NCI-H2081 treated with DMSO at 0.1 percent for 48 hours (cell line): ENCODE results near the gene SLC66A2.

Experiments used
- DNase-seq: peaks from one replicate; lab custom pipeline; 2025; lab: John Stamatoyannopoulos, UW

Gene SLC66A2

GRCh38 chr18:79903071-79903635, 48.3 kb downstream of the SLC66A2 start:
- DNase-seq, result no peak

GRCh38 chr18:79902640-79903039, 48.8 kb downstream of the SLC66A2 start:
- no peak for DNase-seq

GRCh38 chr18:79902075-79902474, 49.4 kb downstream of the SLC66A2 start:
- DNase-seq, result no peak

GRCh38 chr18:79901665-79902064, 49.8 kb downstream of the SLC66A2 start:
- DNase-seq, result no peak

GRCh38 chr18:79900610-79901570, 50.6 kb downstream of the SLC66A2 start:
- DNase-seq, result no peak

- no peak for DNase-seq
Observed at GRCh38 chr18:79899609-79900445, 51.6 kb downstream of the SLC66A2 start.

GRCh38 chr18:79898952-79899608, 52.4 kb downstream of the SLC66A2 start:
- DNase-seq, result no peak

GRCh38 chr18:79897940-79898625, 53.4 kb downstream of the SLC66A2 start:
- no peak for DNase-seq

GRCh38 chr18:79896738-79897137, 54.7 kb downstream of the SLC66A2 start:
- DNase-seq, result no peak

- no peak for DNase-seq
Observed at GRCh38 chr18:79890674-79891073, 60.8 kb downstream of the SLC66A2 start.

- no peak for DNase-seq
Observed at GRCh38 chr18:79889569-79889968, 61.9 kb downstream of the SLC66A2 start.

- no peak for DNase-seq
Observed at GRCh38 chr18:79888016-79888415, 63.4 kb downstream of the SLC66A2 start.

- no peak for DNase-seq
Observed at GRCh38 chr18:79887181-79888000, 64.1 kb downstream of the SLC66A2 start.

GRCh38 chr18:79884963-79885728, 66.3 kb downstream of the SLC66A2 start:
- DNase-seq, result no peak

- no peak for DNase-seq
Observed at GRCh38 chr18:79884294-79884962, 67.0 kb downstream of the SLC66A2 start.

GRCh38 chr18:79883461-79884293, 67.8 kb downstream of the SLC66A2 start:
- DNase-seq, result no peak

GRCh38 chr18:79882522-79883241, 68.8 kb downstream of the SLC66A2 start:
- no peak for DNase-seq

GRCh38 chr18:79881695-79882094, 69.8 kb downstream of the SLC66A2 start:
- no peak for DNase-seq
